Keratinocyte (primary cell): ENCODE measurements around the gene NETO2. TPM values are rescaled to one million over a fixed set of nuclear protein-coding genes. Genes with fewer than 3 reads are reported as not detected.

Experiments used
- DNase-seq: peaks from one replicate; pipeline ENCODE4 v3.0.0-alpha.2; 2011; ENCODE audit warnings: low read depth, missing footprints, low spot score
- FAIRE-seq: peaks from 2 replicates; lab custom pipeline; 2011; peaks lifted over from hg19 to GRCh38; lab: Jason Lieb, UNC
- H2AFZ ChIP-seq: 2 replicates; pipeline ENCODE4 v1.6.0; 2012; ENCODE audit warnings: low read length, control low read depth, inconsistent platforms; ENCODE audit not compliant: control insufficient read depth
- H3K27ac ChIP-seq: 2 replicates; pipeline ENCODE4 v1.5.1; 2011; ENCODE audit warnings: low read length; ENCODE audit not compliant: control insufficient read depth, insufficient read depth
- H3K27me3 ChIP-seq: 3 replicates; pipeline ENCODE4 v1.6.0; 2011; ENCODE audit warnings: low read length; ENCODE audit not compliant: control insufficient read depth, insufficient read depth; ENCODE audit errors: extremely low read depth
- H3K36me3 ChIP-seq, 2 experiments: 2 replicates in 1 of 2; 3 replicates in 1 of 2; pipeline ENCODE4 v1.5.1; 2011; ENCODE audit warnings: low read length in 2 of 2, mild to moderate bottlenecking in 1 of 2; ENCODE audit not compliant: control insufficient read depth in 2 of 2, insufficient read depth in 2 of 2; ENCODE audit errors: extremely low read depth in 1 of 2
- H3K4me1 ChIP-seq: 3 replicates; pipeline ENCODE4 v1.5.1; 2011; ENCODE audit warnings: low read length; ENCODE audit not compliant: control insufficient read depth, insufficient read depth; ENCODE audit errors: extremely low read depth
- H3K4me2 ChIP-seq: 3 replicates; pipeline ENCODE4 v1.6.0; 2011; ENCODE audit warnings: low read depth, low read length; ENCODE audit not compliant: control insufficient read depth, insufficient read depth; ENCODE audit errors: extremely low read depth
- H3K4me3 ChIP-seq, 3 experiments: fragments of 200-600 bp in 1 of 3; sonication (generic) in 1 of 3; 2 replicates in 2 of 3; 3 replicates in 1 of 3; pipeline ENCODE4 v1.5.1; 2011 to 2016; ENCODE audit warnings: low read length in 3 of 3, mild to moderate bottlenecking in 3 of 3, control low read depth in 2 of 3, inconsistent platforms in 1 of 3, low read depth in 1 of 3, mixed read lengths in 1 of 3, mixed run types in 1 of 3, moderate library complexity in 1 of 3; ENCODE audit not compliant: control insufficient read depth in 2 of 3, insufficient read depth in 2 of 3; ENCODE audit errors: extremely low read depth in 1 of 3
- H3K79me2 ChIP-seq: 2 replicates; pipeline ENCODE4 v1.6.0; 2012; ENCODE audit warnings: low read length; ENCODE audit not compliant: control insufficient read depth, insufficient read depth
- H3K9ac ChIP-seq: 3 replicates; pipeline ENCODE4 v1.6.0; 2011; ENCODE audit warnings: low read length; ENCODE audit not compliant: control insufficient read depth, insufficient read depth; ENCODE audit errors: extremely low read depth
- H3K9me1 ChIP-seq: 3 replicates; pipeline ENCODE4 v1.6.0; 2011; ENCODE audit warnings: low read length; ENCODE audit not compliant: control insufficient read depth, insufficient read depth; ENCODE audit errors: extremely low read depth
- H3K9me3 ChIP-seq: 2 replicates; pipeline ENCODE4 v1.5.1; 2012; ENCODE audit warnings: low read depth, low read length; ENCODE audit not compliant: control insufficient read depth
- H4K20me1 ChIP-seq: 3 replicates; pipeline ENCODE4 v1.6.0; 2011; ENCODE audit warnings: low read length; ENCODE audit not compliant: control insufficient read depth, insufficient read depth; ENCODE audit errors: extremely low read depth
- CTCF ChIP-seq, 3 experiments: IDR thresholded peaks in 1 of 3; conservative IDR thresholded peaks in 1 of 3; optimal IDR thresholded peaks in 1 of 3; 2 replicates in 2 of 3; 3 replicates in 1 of 3; pipeline versions ENCODE3 to v1.5.1; 2011; ENCODE audit warnings: low read length in 3 of 3, mild to moderate bottlenecking in 3 of 3, moderate library complexity in 2 of 3, control low read depth in 1 of 3, inconsistent platforms in 1 of 3; ENCODE audit not compliant: insufficient read depth in 2 of 3; ENCODE audit errors: extremely low read depth in 1 of 3
- EZH2 ChIP-seq: IDR thresholded peaks from one replicate; pipeline ENCODE4 v1.6.1; 2012; ENCODE audit warnings: inconsistent platforms, mild to moderate bottlenecking, low read length, moderate library complexity
- dilution Hi-C: fragments of 300-500 bp; cut with MboI; formaldehyde crosslinking; loops from one replicate; pipeline ENCODE4 v1.7.0; 2020; ENCODE audit warnings: low sequenced_read_pairs; ENCODE audit not compliant: extremely low pct_ligation_motif_present
- polyA plus RNA-seq, 5 experiments: library from polyadenylated mRNA; depleted of rRNA in 3 of 5; stranded (reverse) in 3 of 5; stranded (forward) in 1 of 5; unstranded in 1 of 5; fragments of >200 nt; gene quantifications; 1 replicate in 1 of 5; 2 replicates in 3 of 5; 3 replicates in 1 of 5; pipeline versions ENCODE4 v1.2.1 to v1.2.3, GENCODE V29; 2011 to 2012; ENCODE audit warnings: missing spikeins in 2 of 5, low read depth in 1 of 5, low replicate concordance in 1 of 5

NETO2 gene
- polyA plus RNA-seq, 1 donor (not counting 4 experiments of a cell fraction or from before 2014, with no cell fraction given), result 74.4 TPM

- Histone ChIP-seq H3K9me3 (no peaks in the 10 kb centered on the region), H3K79me2 (no peaks in the 10 kb centered on the region), H3K9ac (no peak overlapping the region), H3K4me2 (no peak overlapping the region), H3K36me3 (no peaks in the 10 kb centered on the region), H3K4me1 (no peaks in the 10 kb centered on the region), H3K4me3 (no peak overlapping the region), H3K9me1 (no peaks in the 10 kb centered on the region), H4K20me1 (peaks cover 2% of the 10 kb centered on the region), H2AFZ (no peak overlapping the region), H3K27ac (no peak overlapping the region), H3K27me3 (peaks cover 5% of the 10 kb centered on the region)
- TF ChIP-seq CTCF (optimal IDR thresholded peaks at IDR 0.05 in 1 of 3, IDR thresholded peaks at IDR 0.05 in 1 of 3, conservative IDR thresholded peaks at IDR 0.05 in 1 of 3; ENCODE audit: extremely low read depth in 1 of 3, insufficient read depth in 2 of 3, low read length in 3 of 3), result no peak
- no peak for TF ChIP-seq EZH2
- no peak for DNase-seq
- dilution Hi-C loops, result no loop called here
- FAIRE-seq, result no peak
Observed at GRCh38 chr16:47069313-47069712, 74.4 kb downstream of the NETO2 start.

GRCh38 chr16:47067203-47067602 lies 76.5 kb downstream of the NETO2 start:
- Histone ChIP-seq H3K27ac (no peak overlapping the region), H3K4me1 (no peaks in the 10 kb centered on the region), H3K9me3 (no peaks in the 10 kb centered on the region), H3K9me1 (no peaks in the 10 kb centered on the region), H3K79me2 (no peaks in the 10 kb centered on the region), H2AFZ (no peak overlapping the region), H3K27me3 (no peaks in the 10 kb centered on the region), H3K4me2 (no peak overlapping the region), H3K36me3 (no peaks in the 10 kb centered on the region), H3K4me3 (no peak overlapping the region), H4K20me1 (peaks cover 2% of the 10 kb centered on the region), H3K9ac (no peak overlapping the region)
- FAIRE-seq (no peak), DNase-seq (no peak)
- dilution Hi-C loops, result no loop called here
- TF ChIP-seq CTCF (optimal IDR thresholded peaks at IDR 0.05 in 1 of 3, IDR thresholded peaks at IDR 0.05 in 1 of 3, conservative IDR thresholded peaks at IDR 0.05 in 1 of 3; ENCODE audit: extremely low read depth in 1 of 3, insufficient read depth in 2 of 3, low read length in 3 of 3) (no peak), EZH2 (no peak)
